Measurements from ENCODE around the gene AOPEP.

DNA sequence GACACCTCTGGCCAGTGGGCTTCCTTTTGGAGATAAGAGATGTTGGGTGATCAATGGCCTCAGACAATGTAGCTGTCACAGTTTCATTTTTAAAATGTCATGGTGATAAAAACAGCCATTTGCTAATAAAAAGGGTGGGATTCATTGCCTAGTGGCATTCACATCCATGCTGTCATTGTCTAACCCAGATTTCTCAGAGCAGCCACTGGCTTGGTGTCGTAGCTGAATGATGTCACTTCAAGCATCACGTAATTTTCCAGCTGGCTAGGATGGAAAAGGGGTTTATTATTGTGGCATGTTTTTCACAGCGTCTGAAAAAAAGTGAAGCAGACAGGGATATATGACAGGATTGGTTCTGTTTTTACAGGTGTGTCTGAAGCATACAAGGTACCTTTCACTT lies 184.7 kb downstream of the AOPEP start:
- TF ChIP-seq, protein P1, sequence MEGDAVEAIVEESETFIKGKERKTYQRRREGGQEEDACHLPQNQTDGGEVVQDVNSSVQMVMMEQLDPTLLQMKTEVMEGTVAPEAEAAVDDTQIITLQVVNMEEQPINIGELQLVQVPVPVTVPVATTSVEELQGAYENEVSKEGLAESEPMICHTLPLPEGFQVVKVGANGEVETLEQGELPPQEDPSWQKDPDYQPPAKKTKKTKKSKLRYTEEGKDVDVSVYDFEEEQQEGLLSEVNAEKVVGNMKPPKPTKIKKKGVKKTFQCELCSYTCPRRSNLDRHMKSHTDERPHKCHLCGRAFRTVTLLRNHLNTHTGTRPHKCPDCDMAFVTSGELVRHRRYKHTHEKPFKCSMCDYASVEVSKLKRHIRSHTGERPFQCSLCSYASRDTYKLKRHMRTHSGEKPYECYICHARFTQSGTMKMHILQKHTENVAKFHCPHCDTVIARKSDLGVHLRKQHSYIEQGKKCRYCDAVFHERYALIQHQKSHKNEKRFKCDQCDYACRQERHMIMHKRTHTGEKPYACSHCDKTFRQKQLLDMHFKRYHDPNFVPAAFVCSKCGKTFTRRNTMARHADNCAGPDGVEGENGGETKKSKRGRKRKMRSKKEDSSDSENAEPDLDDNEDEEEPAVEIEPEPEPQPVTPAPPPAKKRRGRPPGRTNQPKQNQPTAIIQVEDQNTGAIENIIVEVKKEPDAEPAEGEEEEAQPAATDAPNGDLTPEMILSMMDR (conservative IDR thresholded peaks at IDR 0.05; ENCODE audit: low read length), result no peak
- TF ChIP-seq EZH2phosphoT487 (IDR thresholded peaks at IDR 0.05; ENCODE audit: borderline replicate concordance), result no peak
